HEK293 (cell line): ENCODE data around the gene LRRC4C.

Source experiments
- CTCF ChIA-PET: fragments of 350-600 bp; formaldehyde crosslinking; extraction: SDS; loops from one replicate; lab custom pipeline; 2021; ENCODE audit warnings: antibody characterized with exemption; lab: Yijun Ruan, JAX
- POLR2A ChIA-PET: fragments of 300-600 bp; formaldehyde crosslinking; extraction: SDS; loops from one replicate; lab custom pipeline; 2020; ENCODE audit warnings: antibody characterized with exemption, inconsistent platforms; lab: Yijun Ruan, JAX
- H3K27ac ChIP-seq: fragments of 200-500 bp; sonication (Bioruptor generic); 2 replicates; pipeline ENCODE4 v1.5.1; 2014; ENCODE audit warnings: low read depth, low read length, control low read depth, inconsistent platforms; ENCODE audit errors: extremely low read depth
- H3K36me3 ChIP-seq, 2 experiments: fragments of 200-500 bp in 1 of 2; sonication (Bioruptor generic) in 1 of 2; 1 replicate in 1 of 2; 2 replicates in 1 of 2; pipeline ENCODE4 v1.5.1; 2014 to 2017; ENCODE audit warnings: inconsistent platforms in 2 of 2, low read length in 2 of 2; ENCODE audit not compliant: control insufficient read depth in 2 of 2, insufficient read depth in 1 of 2
- H3K4me1 ChIP-seq: fragments of 200-500 bp; sonication (Bioruptor generic); 2 replicates; pipeline ENCODE4 v1.5.1; 2014; ENCODE audit warnings: mild to moderate bottlenecking, low read length, inconsistent platforms; ENCODE audit not compliant: control insufficient read depth, insufficient read depth
- H3K4me3 ChIP-seq: 2 replicates; pipeline ENCODE4 v1.5.1; 2011; ENCODE audit warnings: low read depth, mild to moderate bottlenecking, control low read depth, low read length, moderate library complexity
- H3K9me3 ChIP-seq: fragments of 200-500 bp; sonication (Bioruptor generic); 2 replicates; pipeline ENCODE4 v1.5.1; 2014; ENCODE audit warnings: low read depth, low read length, inconsistent platforms; ENCODE audit not compliant: control insufficient read depth, insufficient read depth
- EGR2 ChIP-seq: fragments of 450-650 bp; formaldehyde crosslinking; IDR thresholded peaks from 2 replicates; pipeline ENCODE4 v1.5.1; 2016; ENCODE audit warnings: low read depth, missing biosample characterization, missing genetic modification characterization
- GFI1B ChIP-seq: fragments of 450-650 bp; formaldehyde crosslinking; IDR thresholded peaks from 2 replicates; pipeline ENCODE4 v1.5.1; 2016; ENCODE audit warnings: missing biosample characterization, missing genetic modification characterization
- KLF16 ChIP-seq: fragments of 450-650 bp; formaldehyde crosslinking; IDR thresholded peaks from 2 replicates; pipeline ENCODE4 v1.5.1; 2017; ENCODE audit warnings: missing biosample characterization, missing genetic modification characterization
- RBAK ChIP-seq: fragments of 450-650 bp; formaldehyde crosslinking; IDR thresholded peaks from 2 replicates; pipeline ENCODE4 v1.5.1; 2016; ENCODE audit warnings: missing biosample characterization, missing genetic modification characterization
- ZBTB17 ChIP-seq: fragments of 450-650 bp; formaldehyde crosslinking; IDR thresholded peaks from 2 replicates; pipeline ENCODE4 v1.5.1; 2016; ENCODE audit warnings: missing biosample characterization, missing genetic modification characterization
- ZBTB8A ChIP-seq: fragments of 450-650 bp; formaldehyde crosslinking; IDR thresholded peaks from 2 replicates; pipeline ENCODE4 v1.5.1; 2016; ENCODE audit warnings: missing biosample characterization, missing genetic modification characterization
- ZNF146 ChIP-seq: fragments of 450-650 bp; formaldehyde crosslinking; IDR thresholded peaks from 2 replicates; pipeline ENCODE4 v1.5.1; 2016; ENCODE audit warnings: missing biosample characterization, missing genetic modification characterization
- ZNF37A ChIP-seq: fragments of 450-650 bp; IDR thresholded peaks from 2 replicates; pipeline ENCODE4 v1.5.1; 2018; ENCODE audit warnings: missing biosample characterization, missing genetic modification characterization
- ZNF544 ChIP-seq: fragments of 450-650 bp; formaldehyde crosslinking; IDR thresholded peaks from 2 replicates; pipeline ENCODE4 v1.5.0; 2017; ENCODE audit warnings: missing biosample characterization, missing genetic modification characterization
- ZNF549 ChIP-seq: fragments of 450-650 bp; IDR thresholded peaks from 2 replicates; pipeline ENCODE4 v1.5.1; 2018; ENCODE audit warnings: missing biosample characterization, missing genetic modification characterization, mild to moderate bottlenecking, inconsistent platforms, moderate library complexity
- ZNF560 ChIP-seq: fragments of 450-650 bp; formaldehyde crosslinking; IDR thresholded peaks from 2 replicates; pipeline ENCODE4 v1.5.1; 2017; ENCODE audit warnings: missing biosample characterization, missing genetic modification characterization, borderline replicate concordance
- ZNF600 ChIP-seq: fragments of 450-650 bp; formaldehyde crosslinking; IDR thresholded peaks from 2 replicates; pipeline ENCODE4 v1.5.1; 2016; ENCODE audit warnings: missing biosample characterization, missing genetic modification characterization
- ZNF791 ChIP-seq: fragments of 450-650 bp; formaldehyde crosslinking; IDR thresholded peaks from 2 replicates; pipeline ENCODE4 v1.5.1; 2016; ENCODE audit warnings: missing biosample characterization, missing genetic modification characterization
- ZNF843 ChIP-seq: fragments of 450-650 bp; formaldehyde crosslinking; IDR thresholded peaks from 2 replicates; pipeline ENCODE4 v1.5.1; 2016; ENCODE audit warnings: missing biosample characterization, missing genetic modification characterization
- TF ChIP-seq, protein P1 (sequence below): fragments of 450-650 bp; formaldehyde crosslinking; IDR thresholded peaks from 2 replicates; pipeline ENCODE4 v1.5.1; 2016; ENCODE audit warnings: missing biosample characterization, missing genetic modification characterization
- TF ChIP-seq, protein P2 (sequence below): fragments of 450-650 bp; formaldehyde crosslinking; IDR thresholded peaks from 2 replicates; pipeline ENCODE4 v1.5.0; 2017; ENCODE audit warnings: missing biosample characterization, missing genetic modification characterization, borderline replicate concordance
- TF ChIP-seq, protein P3 (sequence below): fragments of 450-650 bp; formaldehyde crosslinking; IDR thresholded peaks from 2 replicates; pipeline ENCODE4 v1.5.1; 2016; ENCODE audit warnings: missing biosample characterization, missing genetic modification characterization
- TF ChIP-seq, protein P4 (sequence below): fragments of 450-650 bp; formaldehyde crosslinking; IDR thresholded peaks from 2 replicates; pipeline ENCODE4 v1.5.1; 2016; ENCODE audit warnings: missing biosample characterization, missing genetic modification characterization
- TF ChIP-seq, protein P5 (sequence below): fragments of 450-650 bp; formaldehyde crosslinking; IDR thresholded peaks from 2 replicates; pipeline ENCODE4 v1.5.1; 2016; ENCODE audit warnings: missing biosample characterization, missing genetic modification characterization

Gene LRRC4C

DNA sequence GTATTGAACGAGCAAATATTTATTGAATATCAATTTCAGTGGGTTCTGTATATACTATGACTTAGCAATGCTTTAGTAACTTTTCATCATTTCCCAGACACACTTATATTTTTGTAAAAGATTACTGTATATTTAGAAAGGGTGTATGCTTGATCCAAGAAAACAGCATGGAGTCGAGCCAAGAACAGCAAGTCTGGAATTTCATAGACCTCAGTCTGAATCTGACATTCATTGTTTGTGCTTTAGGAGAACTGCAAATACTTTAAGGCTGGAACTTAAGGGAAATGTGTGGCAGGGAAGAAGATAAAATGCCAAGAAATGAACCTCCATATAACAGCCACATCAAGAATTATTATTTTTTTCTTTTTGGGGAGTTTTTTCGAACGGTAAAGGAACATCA lies 1156.8 kb downstream of the LRRC4C start (continued):
- TF ChIP-seq EGR2 (tag by site-specific recombination) (no peak), ZNF549 (tag by site-specific recombination) (no peak)

DNA sequence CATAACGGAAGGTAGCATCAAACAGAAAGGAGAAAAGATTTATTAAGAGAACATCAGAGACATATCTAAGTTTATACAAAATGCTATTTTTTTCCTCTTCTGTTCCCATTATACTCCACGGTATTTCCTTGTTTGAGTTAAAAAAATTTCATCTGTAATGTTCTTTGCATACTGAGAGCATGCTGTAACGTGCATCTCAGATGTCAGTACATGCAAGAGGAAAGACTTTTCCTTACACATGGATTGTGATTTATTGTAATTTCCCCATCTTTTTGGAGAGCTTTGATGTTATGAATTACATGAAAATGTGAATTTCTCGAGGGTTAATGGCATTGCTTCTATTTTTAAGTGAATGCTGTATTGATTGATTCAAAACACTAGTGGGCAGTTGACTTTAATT lies 1164.0 kb downstream of the LRRC4C start:
- H3K9me3 ChIP-seq, result no peaks in the 10 kb centered on the region
- H3K4me3 ChIP-seq, result no peak overlapping the region
- ChIA-PET CTCF (interaction anchor here (0.6 to 0.7 kb wide), 4 partner anchors 56 to 1848 kb away, joined by 3 to 4 read pairs (median 3); no protein-coding TSS in a partner anchor), POLR2A (no interaction called here)
- H3K27ac ChIP-seq, result no peak overlapping the region
- no peaks in the 10 kb centered on the region for H3K4me1 ChIP-seq
- H3K36me3 ChIP-seq, result no peaks in the 10 kb centered on the region
- TF ChIP-seq ZNF37A (tag by site-specific recombination), result no peak
- TF ChIP-seq ZNF544, result no peak
- TF ChIP-seq, protein P1, sequence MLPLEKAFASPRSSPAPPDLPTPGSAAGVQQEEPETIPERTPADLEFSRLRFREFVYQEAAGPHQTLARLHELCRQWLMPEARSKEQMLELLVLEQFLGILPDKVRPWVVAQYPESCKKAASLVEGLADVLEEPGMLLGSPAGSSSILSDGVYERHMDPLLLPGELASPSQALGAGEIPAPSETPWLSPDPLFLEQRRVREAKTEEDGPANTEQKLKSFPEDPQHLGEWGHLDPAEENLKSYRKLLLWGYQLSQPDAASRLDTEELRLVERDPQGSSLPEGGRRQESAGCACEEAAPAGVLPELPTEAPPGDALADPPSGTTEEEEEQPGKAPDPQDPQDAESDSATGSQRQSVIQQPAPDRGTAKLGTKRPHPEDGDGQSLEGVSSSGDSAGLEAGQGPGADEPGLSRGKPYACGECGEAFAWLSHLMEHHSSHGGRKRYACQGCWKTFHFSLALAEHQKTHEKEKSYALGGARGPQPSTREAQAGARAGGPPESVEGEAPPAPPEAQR, result no peak
- TF ChIP-seq, protein P2, sequence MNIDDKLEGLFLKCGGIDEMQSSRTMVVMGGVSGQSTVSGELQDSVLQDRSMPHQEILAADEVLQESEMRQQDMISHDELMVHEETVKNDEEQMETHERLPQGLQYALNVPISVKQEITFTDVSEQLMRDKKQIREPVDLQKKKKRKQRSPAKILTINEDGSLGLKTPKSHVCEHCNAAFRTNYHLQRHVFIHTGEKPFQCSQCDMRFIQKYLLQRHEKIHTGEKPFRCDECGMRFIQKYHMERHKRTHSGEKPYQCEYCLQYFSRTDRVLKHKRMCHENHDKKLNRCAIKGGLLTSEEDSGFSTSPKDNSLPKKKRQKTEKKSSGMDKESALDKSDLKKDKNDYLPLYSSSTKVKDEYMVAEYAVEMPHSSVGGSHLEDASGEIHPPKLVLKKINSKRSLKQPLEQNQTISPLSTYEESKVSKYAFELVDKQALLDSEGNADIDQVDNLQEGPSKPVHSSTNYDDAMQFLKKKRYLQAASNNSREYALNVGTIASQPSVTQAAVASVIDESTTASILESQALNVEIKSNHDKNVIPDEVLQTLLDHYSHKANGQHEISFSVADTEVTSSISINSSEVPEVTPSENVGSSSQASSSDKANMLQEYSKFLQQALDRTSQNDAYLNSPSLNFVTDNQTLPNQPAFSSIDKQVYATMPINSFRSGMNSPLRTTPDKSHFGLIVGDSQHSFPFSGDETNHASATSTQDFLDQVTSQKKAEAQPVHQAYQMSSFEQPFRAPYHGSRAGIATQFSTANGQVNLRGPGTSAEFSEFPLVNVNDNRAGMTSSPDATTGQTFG (tag by site-specific recombination), result no peak
- TF ChIP-seq, protein P3, sequence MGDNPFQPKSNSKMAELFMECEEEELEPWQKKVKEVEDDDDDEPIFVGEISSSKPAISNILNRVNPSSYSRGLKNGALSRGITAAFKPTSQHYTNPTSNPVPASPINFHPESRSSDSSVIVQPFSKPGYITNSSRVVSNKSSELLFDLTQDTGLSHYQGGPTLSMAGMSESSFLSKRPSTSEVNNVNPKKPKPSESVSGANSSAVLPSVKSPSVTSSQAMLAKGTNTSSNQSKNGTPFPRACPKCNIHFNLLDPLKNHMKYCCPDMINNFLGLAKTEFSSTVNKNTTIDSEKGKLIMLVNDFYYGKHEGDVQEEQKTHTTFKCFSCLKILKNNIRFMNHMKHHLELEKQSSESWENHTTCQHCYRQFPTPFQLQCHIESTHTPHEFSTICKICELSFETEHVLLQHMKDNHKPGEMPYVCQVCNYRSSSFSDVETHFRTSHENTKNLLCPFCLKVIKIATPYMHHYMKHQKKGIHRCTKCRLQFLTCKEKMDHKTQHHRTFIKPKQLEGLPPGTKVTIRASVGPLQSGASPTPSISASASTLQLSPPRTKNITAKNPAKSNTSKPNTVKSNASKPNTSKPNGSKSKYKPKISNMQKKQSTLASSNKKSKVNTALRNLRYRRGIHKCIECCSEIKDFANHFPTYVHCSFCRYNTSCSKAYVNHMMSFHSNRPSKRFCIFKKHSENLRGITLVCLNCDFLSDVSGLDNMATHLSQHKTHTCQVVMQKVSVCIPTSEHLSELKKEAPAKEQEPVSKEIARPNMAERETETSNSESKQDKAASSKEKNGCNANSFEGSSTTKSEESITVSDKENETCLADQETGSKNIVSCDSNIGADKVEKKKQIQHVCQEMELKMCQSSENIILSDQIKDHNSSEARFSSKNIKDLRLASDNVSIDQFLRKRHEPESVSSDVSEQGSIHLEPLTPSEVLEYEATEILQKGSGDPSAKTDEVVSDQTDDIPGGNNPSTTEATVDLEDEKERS (tag by site-specific recombination), result no peak
- TF ChIP-seq, protein P4, sequence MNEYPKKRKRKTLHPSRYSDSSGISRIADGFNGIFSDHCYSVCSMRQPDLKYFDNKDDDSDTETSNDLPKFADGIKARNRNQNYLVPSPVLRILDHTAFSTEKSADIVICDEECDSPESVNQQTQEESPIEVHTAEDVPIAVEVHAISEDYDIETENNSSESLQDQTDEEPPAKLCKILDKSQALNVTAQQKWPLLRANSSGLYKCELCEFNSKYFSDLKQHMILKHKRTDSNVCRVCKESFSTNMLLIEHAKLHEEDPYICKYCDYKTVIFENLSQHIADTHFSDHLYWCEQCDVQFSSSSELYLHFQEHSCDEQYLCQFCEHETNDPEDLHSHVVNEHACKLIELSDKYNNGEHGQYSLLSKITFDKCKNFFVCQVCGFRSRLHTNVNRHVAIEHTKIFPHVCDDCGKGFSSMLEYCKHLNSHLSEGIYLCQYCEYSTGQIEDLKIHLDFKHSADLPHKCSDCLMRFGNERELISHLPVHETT, result no peak
- TF ChIP-seq KLF16 (tag by site-specific recombination), result no peak
- TF ChIP-seq, protein P5, sequence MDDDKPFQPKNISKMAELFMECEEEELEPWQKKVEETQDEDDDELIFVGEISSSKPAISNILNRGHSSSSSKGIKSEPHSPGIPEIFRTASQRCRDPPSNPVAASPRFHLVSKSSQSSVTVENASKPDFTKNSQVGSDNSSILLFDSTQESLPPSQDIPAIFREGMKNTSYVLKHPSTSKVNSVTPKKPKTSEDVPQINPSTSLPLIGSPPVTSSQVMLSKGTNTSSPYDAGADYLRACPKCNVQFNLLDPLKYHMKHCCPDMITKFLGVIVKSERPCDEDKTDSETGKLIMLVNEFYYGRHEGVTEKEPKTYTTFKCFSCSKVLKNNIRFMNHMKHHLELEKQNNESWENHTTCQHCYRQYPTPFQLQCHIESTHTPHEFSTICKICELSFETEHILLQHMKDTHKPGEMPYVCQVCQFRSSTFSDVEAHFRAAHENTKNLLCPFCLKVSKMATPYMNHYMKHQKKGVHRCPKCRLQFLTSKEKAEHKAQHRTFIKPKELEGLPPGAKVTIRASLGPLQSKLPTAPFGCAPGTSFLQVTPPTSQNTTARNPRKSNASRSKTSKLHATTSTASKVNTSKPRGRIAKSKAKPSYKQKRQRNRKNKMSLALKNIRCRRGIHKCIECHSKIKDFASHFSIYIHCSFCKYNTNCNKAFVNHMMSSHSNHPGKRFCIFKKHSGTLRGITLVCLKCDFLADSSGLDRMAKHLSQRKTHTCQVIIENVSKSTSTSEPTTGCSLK (tag by site-specific recombination), result no peak
- TF ChIP-seq RBAK (tag by site-specific recombination), result no peak

DNA sequence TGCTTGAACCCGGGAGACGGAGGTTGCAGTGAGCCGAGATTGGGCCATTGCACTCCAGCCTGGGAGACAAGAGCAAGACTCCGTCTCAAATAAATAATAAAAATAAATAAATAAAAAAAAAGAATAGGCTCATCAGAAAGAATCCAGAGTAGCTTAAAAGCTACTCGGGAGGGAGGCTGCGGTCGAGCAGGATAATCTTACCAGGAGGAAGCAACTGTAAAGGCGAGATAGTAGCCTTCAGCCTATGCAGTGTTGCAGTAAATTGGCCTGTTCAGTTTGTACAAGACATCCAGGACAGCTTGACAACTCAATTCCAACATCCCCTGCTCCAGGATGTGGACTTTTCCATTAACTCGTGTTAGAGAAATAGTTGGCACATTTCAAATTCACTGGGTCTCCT lies 1164.7 kb downstream of the LRRC4C start:
- Histone ChIP-seq H3K9me3 (no peaks in the 10 kb centered on the region), H3K27ac (no peak overlapping the region), H3K4me1 (no peaks in the 10 kb centered on the region), H3K4me3 (no peak overlapping the region), H3K36me3 (no peaks in the 10 kb centered on the region)
- ChIA-PET CTCF (interaction anchor here (0.5 to 2.1 kb wide), 11 partner anchors 10 to 1504 kb away, joined by 3 to 14 read pairs (median 3); no protein-coding TSS in a partner anchor), POLR2A (no interaction called here)
- TF ChIP-seq ZBTB8A (tag by site-specific recombination) (no peak), ZNF791 (tag by site-specific recombination) (no peak), ZBTB17 (tag by site-specific recombination) (no peak), ZNF843 (tag by site-specific recombination) (no peak), ZNF146 (tag by site-specific recombination) (no peak), GFI1B (tag by site-specific recombination) (no peak), ZNF560 (tag by site-specific recombination) (no peak), ZNF600 (tag by site-specific recombination) (no peak)
- TF ChIP-seq, protein P5 (tag by site-specific recombination), result no peak
